Measurements from ENCODE around the gene MSMO1. TPM values are rescaled to one million over a fixed set of nuclear protein-coding genes. Genes with fewer than 3 reads are reported as not detected.

MSMO1 gene
- total and polyA plus RNA-seq, 7 donors = 13.6 to 114 (median 26.8) TPM

- H3K27me3 ChIP-seq = no peaks in the 10 kb centered on the region
- no peak overlapping the region for H3K4me3 ChIP-seq
- DNase-seq = no peak
- peak in 3 of 4 experiments; percentile 18 to 37 (median 23) for TF ChIP-seq CTCF (IDR thresholded peaks at IDR 0.05)
- TF ChIP-seq EP300 (IDR thresholded peaks at IDR 0.05) = no peak
- TF ChIP-seq POLR2A (IDR thresholded peaks at IDR 0.05) = no peak
- no peaks in the 10 kb centered on the region for H3K9me3 ChIP-seq
- no peak overlapping the region for H3K27ac ChIP-seq
- WGBS, 2 donors = 7 to 8% methylated on average over 2 of the region's 2 CpGs
- no peaks in the 10 kb centered on the region for H3K36me3 ChIP-seq
- no peaks in the 10 kb centered on the region for H3K4me1 ChIP-seq
- intact Hi-C loops (cut with DNase I) = no loop called here
Observed at GRCh38 chr4:165355900-165356300, 28.4 kb downstream of the MSMO1 start.

GRCh38 chr4:165359506-165359905 is 32.0 kb downstream of the MSMO1 start:
- Histone ChIP-seq H3K4me3 (no peak overlapping the region), H3K4me1 (peaks cover 0 to 3% (median 0%) of the 10 kb centered on the region in 4 donors), H3K9me3 (no peaks in the 10 kb centered on the region), H3K27ac (no peak overlapping the region), H3K27me3 (no peaks in the 10 kb centered on the region), H3K36me3 (no peaks in the 10 kb centered on the region)
- DNase-seq = no peak
- intact Hi-C loops (cut with DNase I) = no loop called here
- WGBS, 2 donors = 67 to 76% methylated on average over 2 of the region's 2 CpGs
- TF ChIP-seq POLR2A (IDR thresholded peaks at IDR 0.05) (no peak), EP300 (IDR thresholded peaks at IDR 0.05) (no peak)

GRCh38 chr4:165360041-165360695 is 32.7 kb downstream of the MSMO1 start:
- Histone ChIP-seq H3K4me3 (no peak overlapping the region), H3K9me3 (no peaks in the 10 kb centered on the region), H3K27me3 (no peaks in the 10 kb centered on the region), H3K36me3 (no peaks in the 10 kb centered on the region), H3K27ac (no peak overlapping the region), H3K4me1 (peaks cover 0 to 10% (median 3%) of the 10 kb centered on the region in 4 donors)
- 75 to 90% methylated on average over 6 of the region's 6 CpGs for WGBS, 2 donors
- no peak for DNase-seq
- TF ChIP-seq POLR2AphosphoS5 (IDR thresholded peaks at IDR 0.05) = no peak
- intact Hi-C loops (cut with DNase I) = no loop called here

DNA sequence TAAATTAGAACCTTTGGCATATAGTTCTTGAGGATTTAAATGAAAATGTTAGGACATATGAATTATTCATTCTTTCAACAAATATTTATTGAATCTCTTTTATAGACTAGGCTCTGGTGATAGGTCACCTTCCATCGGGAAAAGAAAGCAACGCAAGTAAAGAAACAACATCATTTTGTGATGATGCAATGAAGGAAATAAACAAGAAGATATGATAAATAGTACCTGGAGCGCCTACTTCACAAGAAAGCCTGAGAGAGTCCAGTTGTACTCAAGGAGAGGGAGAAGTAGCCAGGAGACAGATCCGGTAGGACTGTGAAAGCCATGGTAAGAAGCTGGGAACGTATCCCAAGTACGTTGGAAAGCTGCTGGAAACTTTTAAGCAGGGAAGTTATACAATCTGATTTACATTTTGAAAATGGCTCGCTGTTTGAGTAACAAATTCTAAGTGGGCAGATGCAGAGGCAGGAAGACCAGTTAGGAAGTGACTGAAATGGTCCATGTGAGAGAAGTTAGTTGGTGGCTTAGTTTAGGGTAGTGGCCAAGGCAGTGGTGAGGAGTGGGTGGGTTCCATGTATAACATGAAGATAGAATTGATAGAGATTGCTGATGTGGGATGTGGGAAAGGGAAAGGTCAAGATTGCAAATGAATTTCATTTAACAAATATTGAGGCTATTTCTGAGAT is 33.7 kb downstream of the MSMO1 start:
- no peak for TF ChIP-seq POLR2AphosphoS5 (IDR thresholded peaks at IDR 0.05)
- no peak for TF ChIP-seq CTCF (IDR thresholded peaks at IDR 0.05)
- TF ChIP-seq POLR2A (IDR thresholded peaks at IDR 0.05) = no peak
- no peak for TF ChIP-seq EP300 (IDR thresholded peaks at IDR 0.05)
- WGBS, 2 donors = 86 to 87% methylated on average over 7 of the region's 7 CpGs

DNA sequence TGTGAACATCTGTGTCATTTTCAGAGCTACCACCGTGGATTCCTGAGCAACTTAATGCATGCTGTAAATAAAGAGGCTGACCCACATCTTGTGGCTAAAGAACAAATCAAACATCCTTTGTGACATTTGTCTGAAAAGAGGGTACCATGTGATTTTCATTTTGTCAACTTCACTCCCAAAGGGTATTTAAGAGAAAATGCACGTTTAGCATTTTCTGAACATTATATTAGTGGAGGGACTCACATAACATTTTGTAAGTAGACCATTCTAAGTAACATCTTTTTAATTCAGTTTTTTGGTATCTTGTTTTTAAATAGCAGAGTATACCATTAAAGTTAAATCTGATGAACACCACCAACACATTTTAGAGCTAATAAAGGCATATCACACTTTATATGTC is 34.3 kb downstream of the MSMO1 start:
- DNase-seq = no peak
- WGBS, 2 donors = 82 to 85% methylated on average over 2 of the region's 2 CpGs
- no peaks in the 10 kb centered on the region for H3K9me3 ChIP-seq
- H3K4me3 ChIP-seq = no peak overlapping the region
- no peaks in the 10 kb centered on the region for H3K27me3 ChIP-seq
- no peaks in the 10 kb centered on the region for H3K36me3 ChIP-seq
- H3K4me1 ChIP-seq = peaks cover 0 to 12% (median 3%) of the 10 kb centered on the region in 4 donors
- intact Hi-C loops (cut with DNase I) = no loop called here
- H3K27ac ChIP-seq = no peak overlapping the region
- TF ChIP-seq POLR2A (IDR thresholded peaks at IDR 0.05) = no peak
- TF ChIP-seq CTCF (IDR thresholded peaks at IDR 0.05) = no peak
- no peak for TF ChIP-seq EP300 (IDR thresholded peaks at IDR 0.05)
- TF ChIP-seq POLR2AphosphoS5 (IDR thresholded peaks at IDR 0.05) = no peak

More for the DNA sequence above, 33.7 kb downstream of the MSMO1 start:
- intact Hi-C loops (cut with DNase I) = no loop called here
- no peaks in the 10 kb centered on the region for H3K27me3 ChIP-seq
- H3K27ac ChIP-seq = no peak overlapping the region
- H3K4me1 ChIP-seq = peaks cover 0 to 12% (median 3%) of the 10 kb centered on the region in 4 donors
- no peak for DNase-seq
- no peaks in the 10 kb centered on the region for H3K36me3 ChIP-seq
- no peaks in the 10 kb centered on the region for H3K9me3 ChIP-seq
- no peak overlapping the region for H3K4me3 ChIP-seq
